H9 (cell line): Measurements from ENCODE around the gene YEATS4. TPM values are rescaled to one million over a fixed set of nuclear protein-coding genes. Genes with fewer than 3 reads are reported as not detected.

Source experiments
- DNase-seq: peaks from one replicate; pipeline ENCODE4 v3.0.0-alpha.2; 2017
- H2AFZ ChIP-seq: one replicate; pipeline ENCODE4 v1.6.1; 2013; ENCODE audit warnings: mild to moderate bottlenecking, low read length, control low read depth, moderate library complexity
- H2AK5ac ChIP-seq: 2 replicates; pipeline ENCODE4 v1.6.1; 2013; ENCODE audit warnings: low read length, control low read depth, mixed read lengths; ENCODE audit not compliant: insufficient read length
- H2BK120ac ChIP-seq: one replicate; pipeline ENCODE4 v1.6.1; 2013; ENCODE audit warnings: low read depth, mild to moderate bottlenecking, low read length, control low read depth, inconsistent platforms; ENCODE audit not compliant: poor library complexity, severe bottlenecking
- H2BK12ac ChIP-seq: 2 replicates; pipeline ENCODE4 v1.6.1; 2013; ENCODE audit warnings: low read length, control low read depth, mixed read lengths, low read depth; ENCODE audit not compliant: insufficient read length
- H2BK15ac ChIP-seq: 2 replicates; pipeline ENCODE4 v1.6.1; 2013; ENCODE audit warnings: low read depth, low read length, control low read depth
- H2BK20ac ChIP-seq: one replicate; pipeline ENCODE4 v1.6.1; 2013; ENCODE audit warnings: low read depth, mild to moderate bottlenecking, low read length, control low read depth, inconsistent platforms; ENCODE audit not compliant: poor library complexity, severe bottlenecking
- H2BK5ac ChIP-seq: 2 replicates; pipeline ENCODE4 v1.6.1; 2013; ENCODE audit warnings: low read length, control low read depth, mixed read lengths; ENCODE audit not compliant: insufficient read length
- H3K14ac ChIP-seq: 2 replicates; pipeline ENCODE4 v1.6.1; 2013; ENCODE audit warnings: low read length, control low read depth; ENCODE audit not compliant: insufficient read depth
- H3K18ac ChIP-seq: 2 replicates; pipeline ENCODE4 v1.6.1; 2013; ENCODE audit warnings: low read depth, mild to moderate bottlenecking, mixed read lengths, low read length, control low read depth; ENCODE audit not compliant: insufficient read length
- H3K23ac ChIP-seq: 2 replicates; pipeline ENCODE4 v1.6.1; 2013; ENCODE audit warnings: low read length, control low read depth, mixed read lengths, low read depth; ENCODE audit not compliant: insufficient read length
- H3K23me2 ChIP-seq: 2 replicates; pipeline ENCODE4 v1.6.1; 2013; ENCODE audit warnings: low read depth, mild to moderate bottlenecking, mixed read lengths, low read length, control low read depth; ENCODE audit not compliant: insufficient read length, poor library complexity, severe bottlenecking
- H3K27ac ChIP-seq: 2 replicates; pipeline ENCODE4 v1.5.1; 2013; ENCODE audit warnings: low read length, control low read depth, mixed read lengths, low read depth; ENCODE audit not compliant: insufficient read length
- H3K27me3 ChIP-seq: 2 replicates; pipeline ENCODE4 v1.6.1; 2013; ENCODE audit warnings: low read length, control low read depth, inconsistent platforms; ENCODE audit not compliant: insufficient read depth
- H3K4ac ChIP-seq: 2 replicates; pipeline ENCODE4 v1.6.1; 2013; ENCODE audit warnings: low read depth, mild to moderate bottlenecking, control low read depth, inconsistent platforms, low read length, moderate library complexity
- H3K4me1 ChIP-seq: 2 replicates; pipeline ENCODE4 v1.6.1; 2013; ENCODE audit warnings: low read length, control low read depth, inconsistent platforms; ENCODE audit not compliant: insufficient read depth
- H3K4me2 ChIP-seq: 2 replicates; pipeline ENCODE4 v1.6.1; 2013; ENCODE audit warnings: low read length, control low read depth, mixed read lengths; ENCODE audit not compliant: insufficient read length, insufficient read depth
- H3K56ac ChIP-seq: 2 replicates; pipeline ENCODE4 v1.6.1; 2013; ENCODE audit warnings: low read depth, mild to moderate bottlenecking, mixed read lengths, low read length, control low read depth; ENCODE audit not compliant: insufficient read length
- H3K79me1 ChIP-seq: 2 replicates; pipeline ENCODE4 v1.6.1; 2013; ENCODE audit warnings: low read depth, mild to moderate bottlenecking, moderate library complexity, low read length, control low read depth, inconsistent platforms; ENCODE audit not compliant: insufficient read depth, poor library complexity, severe bottlenecking
- H3K79me2 ChIP-seq: 2 replicates; pipeline ENCODE4 v1.6.1; 2013; ENCODE audit warnings: low read length, control low read depth, inconsistent platforms; ENCODE audit not compliant: insufficient read depth
- H3K9ac ChIP-seq: 2 replicates; pipeline ENCODE4 v1.6.1; 2013; ENCODE audit warnings: low read length, control low read depth, mixed read lengths; ENCODE audit not compliant: insufficient read length; ENCODE audit errors: extremely low read depth
- H3K9me3 ChIP-seq: one replicate; pipeline ENCODE4 v1.6.1; 2013; ENCODE audit warnings: low read depth, low read length, inconsistent platforms; ENCODE audit not compliant: control insufficient read depth
- H3T11ph ChIP-seq: one replicate; pipeline ENCODE4 v1.6.1; 2013; ENCODE audit warnings: mild to moderate bottlenecking, low read length, control low read depth, inconsistent platforms
- H4K20me1 ChIP-seq: one replicate; pipeline ENCODE4 v1.6.1; 2013; ENCODE audit not compliant: control insufficient read depth, insufficient read length, insufficient read depth
- H4K5ac ChIP-seq: 2 replicates; pipeline ENCODE4 v1.6.1; 2013; ENCODE audit warnings: low read depth, mild to moderate bottlenecking, mixed read lengths, low read length, control low read depth; ENCODE audit not compliant: insufficient read length
- H4K8ac ChIP-seq: replicated peaks from 2 replicates; pipeline ENCODE4 v1.6.1; 2013; ENCODE audit warnings: low read length, control low read depth, mixed read lengths, low read depth; ENCODE audit not compliant: insufficient read length
- H4K91ac ChIP-seq: 2 replicates; pipeline ENCODE4 v1.6.1; 2013; ENCODE audit warnings: low read depth, mild to moderate bottlenecking, moderate library complexity, mixed read lengths, low read length, control low read depth; ENCODE audit not compliant: insufficient read length
- H3K27ac Mint-ChIP-seq, 3 experiments: 2 replicates in 2 of 3; 3 replicates in 1 of 3; pipeline ENCODE4 v1.8.0; 2020 to 2021; ENCODE audit warnings: mixed read lengths in 3 of 3, mild to moderate bottlenecking in 1 of 3, moderate library complexity in 1 of 3
- H3K27me3 Mint-ChIP-seq: 2 replicates; pipeline ENCODE4 v1.8.0; 2021; ENCODE audit warnings: low read depth, mild to moderate bottlenecking, moderate library complexity, mixed read lengths
- H3K36me3 Mint-ChIP-seq, 3 experiments: 2 replicates in 2 of 3; 3 replicates in 1 of 3; pipeline ENCODE4 v1.8.0; 2020 to 2021; ENCODE audit warnings: low read depth in 3 of 3, mixed read lengths in 3 of 3; ENCODE audit not compliant: insufficient read depth in 1 of 3
- H3K4me1 Mint-ChIP-seq, 2 experiments: 2 replicates each; pipeline ENCODE4 v1.8.0; 2020; ENCODE audit warnings: mixed read lengths in 2 of 2
- H3K4me3 Mint-ChIP-seq, 2 experiments: 2 replicates in 1 of 2; 3 replicates in 1 of 2; pipeline ENCODE4 v1.8.0; 2020 to 2021; ENCODE audit warnings: mild to moderate bottlenecking in 2 of 2, mixed read lengths in 2 of 2, moderate library complexity in 1 of 2
- H3K9me3 Mint-ChIP-seq, 2 experiments: 2 replicates in 1 of 2; 3 replicates in 1 of 2; pipeline ENCODE4 v1.8.0; 2020; ENCODE audit warnings: mild to moderate bottlenecking in 2 of 2, mixed read lengths in 2 of 2, moderate library complexity in 1 of 2
- WGBS: extraction: QIAGEN DNeasy Blood & Tissue Kit; methylation state at CpG from one replicate; pipeline ENCODE4 v1.1.7; 2013; ENCODE audit warnings: missing lambda C conversion rate, low lambda C conversion rate, mixed read lengths; ENCODE audit not compliant: insufficient read length; ENCODE audit errors: extremely low coverage; 5-methylcytosine and 5-hydroxymethylcytosine counted together
- long read RNA-seq: library from polyadenylated mRNA; unstranded; transcript quantifications from one replicate; pipeline ENCODE4 v2.0.0, GENCODE V29; 2020
- total RNA-seq: library from RNA; stranded (reverse); gene quantifications from 2 replicates; pipeline ENCODE4 v1.2.1, GENCODE V29; 2021
- TF ChIP-seq, protein P1 (sequence below): fragments of 200-600 bp; sonication (generic); conservative IDR thresholded peaks from 3 replicates; pipeline ENCODE4 v1.8.0; 2021; ENCODE audit warnings: antibody characterized with exemption, mild to moderate bottlenecking

Gene YEATS4
- total RNA-seq, result 35.6 and 37.7 TPM in 2 replicates
- long read RNA-seq, transcript YEATS4-201 (7 exons, 1,434 nt), result major isoform, 165 of 185 reads
- long read RNA-seq, transcript YEATS4-202 (5 exons, 1,100 nt), result minor isoform, 9 of 185 reads
- long read RNA-seq, partial matches to known transcripts, result 1 of 185 reads
- long read RNA-seq, other reads (novel, unspliced or antisense), result 9 of 185 reads

DNA sequence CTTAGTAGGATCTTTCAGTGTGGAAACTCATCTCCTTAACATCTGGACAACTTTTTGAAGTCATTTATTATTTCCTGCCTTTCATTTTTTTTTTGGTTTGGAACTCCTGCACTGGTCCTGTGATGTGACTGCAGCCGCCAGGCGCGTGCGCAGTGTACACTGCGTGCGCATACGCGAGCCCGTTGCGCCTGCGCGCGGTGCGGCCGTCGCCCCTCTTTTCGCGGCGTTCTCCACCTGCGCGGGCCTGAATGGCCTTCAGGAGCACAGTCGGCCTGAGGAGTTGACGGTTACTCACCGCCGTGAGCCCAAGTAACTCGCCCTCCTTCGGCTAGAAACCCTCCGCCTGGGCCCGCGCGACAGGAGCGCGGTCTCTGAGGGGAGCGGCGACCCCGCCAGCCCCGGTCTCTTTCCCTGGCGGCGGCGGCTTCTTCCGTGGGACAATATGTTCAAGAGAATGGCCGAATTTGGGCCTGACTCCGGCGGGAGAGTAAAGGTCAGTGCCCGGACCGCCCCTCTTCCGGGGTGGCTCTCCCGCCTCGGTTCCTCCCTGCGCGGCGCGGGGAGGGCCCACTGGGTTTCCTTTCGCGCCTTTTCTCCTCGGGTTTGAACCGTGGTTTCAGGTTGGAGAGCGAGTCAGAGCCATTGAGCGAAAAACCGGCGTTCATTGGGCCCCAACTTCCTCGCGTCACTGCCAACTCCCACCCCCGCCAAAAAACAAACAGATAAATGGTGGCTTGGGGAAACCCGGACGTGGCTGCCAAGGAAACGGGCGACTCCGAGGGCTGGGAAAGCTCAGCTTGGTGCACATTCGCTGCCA lies at the start of gene YEATS4:
Gene YEATS4, plus strand, starts transcription at position 213 of the 817 bp plus-strand sequence. Its CDS starts 230 bp downstream, at position 443.
- peak within 1 kb of the TSS; percentile 64 for H4K5ac ChIP-seq
- H2BK12ac ChIP-seq, result no peak within 1 kb of the TSS
- H3K27me3 ChIP-seq, result no peaks in the 10 kb centered on the region
- peak within 1 kb of the TSS; percentile 18 for H3K56ac ChIP-seq
- H3K14ac ChIP-seq, result peak within 1 kb of the TSS; percentile 99
- peak within 1 kb of the TSS; percentile 99 for H3K18ac ChIP-seq
- H2AK5ac ChIP-seq, result no peak within 1 kb of the TSS
- no peak within 1 kb of the TSS for H2BK5ac ChIP-seq
- H2BK20ac ChIP-seq, result no peak within 1 kb of the TSS
- peak within 1 kb of the TSS; percentile 86 to 99 (median 89) for H3K27ac Mint-ChIP-seq
- no peaks in the 10 kb centered on the region for H4K20me1 ChIP-seq
- no CpG with 5 or more reads among the region's 70 CpGs for WGBS
- peak within 1 kb of the TSS; percentile 88 to 90 for H3K4me3 Mint-ChIP-seq
- H3K9me3 Mint-ChIP-seq, result no peaks in the 10 kb centered on the region; a peak in 1 of 5 replicates
- H3K27ac ChIP-seq, result peak within 1 kb of the TSS; percentile 1
- peak within 1 kb of the TSS; percentile 83 for H4K91ac ChIP-seq
- H3K27me3 Mint-ChIP-seq, result no peaks in the 10 kb centered on the region
- TF ChIP-seq, protein P1, sequence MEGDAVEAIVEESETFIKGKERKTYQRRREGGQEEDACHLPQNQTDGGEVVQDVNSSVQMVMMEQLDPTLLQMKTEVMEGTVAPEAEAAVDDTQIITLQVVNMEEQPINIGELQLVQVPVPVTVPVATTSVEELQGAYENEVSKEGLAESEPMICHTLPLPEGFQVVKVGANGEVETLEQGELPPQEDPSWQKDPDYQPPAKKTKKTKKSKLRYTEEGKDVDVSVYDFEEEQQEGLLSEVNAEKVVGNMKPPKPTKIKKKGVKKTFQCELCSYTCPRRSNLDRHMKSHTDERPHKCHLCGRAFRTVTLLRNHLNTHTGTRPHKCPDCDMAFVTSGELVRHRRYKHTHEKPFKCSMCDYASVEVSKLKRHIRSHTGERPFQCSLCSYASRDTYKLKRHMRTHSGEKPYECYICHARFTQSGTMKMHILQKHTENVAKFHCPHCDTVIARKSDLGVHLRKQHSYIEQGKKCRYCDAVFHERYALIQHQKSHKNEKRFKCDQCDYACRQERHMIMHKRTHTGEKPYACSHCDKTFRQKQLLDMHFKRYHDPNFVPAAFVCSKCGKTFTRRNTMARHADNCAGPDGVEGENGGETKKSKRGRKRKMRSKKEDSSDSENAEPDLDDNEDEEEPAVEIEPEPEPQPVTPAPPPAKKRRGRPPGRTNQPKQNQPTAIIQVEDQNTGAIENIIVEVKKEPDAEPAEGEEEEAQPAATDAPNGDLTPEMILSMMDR, result no peak
- no peaks in the 10 kb centered on the region for H3K4me1 ChIP-seq
- peak within 1 kb of the TSS; percentile 86; the same call in 1 of the 2 replicates for H3K4ac ChIP-seq
- peak within 1 kb of the TSS; percentile 80 for H3K9ac ChIP-seq
- no peaks in the 10 kb centered on the region for H3K9me3 ChIP-seq
- peak within 1 kb of the TSS; percentile 57 for H3K4me2 ChIP-seq
- H3K79me2 ChIP-seq, result no peaks in the 10 kb centered on the region; the same call in 1 of the 2 replicates
- H3K79me1 ChIP-seq, result peaks cover 6% of the 10 kb centered on the region
- peak; percentile 91 for DNase-seq
- H3K4me1 Mint-ChIP-seq, result peaks cover 8 to 20% of the 10 kb centered on the region in 2 experiments
- H3K36me3 Mint-ChIP-seq, result peaks cover 10 to 25% (median 19%) of the 10 kb centered on the region in 3 experiments; a peak in 6 of 7 replicates
- H2AFZ ChIP-seq, result no peak within 1 kb of the TSS
- no peak within 1 kb of the TSS for H4K8ac ChIP-seq
- H3K23me2 ChIP-seq, result no peaks in the 10 kb centered on the region
- peak within 1 kb of the TSS; percentile 91 for H2BK120ac ChIP-seq
- H2BK15ac ChIP-seq, result no peak within 1 kb of the TSS
- no peak within 1 kb of the TSS for H3T11ph ChIP-seq
- H3K23ac ChIP-seq, result no peak within 1 kb of the TSS
